ENCODE measurements around the gene PUS3. TPM values are rescaled to one million over a fixed set of nuclear protein-coding genes. Genes with fewer than 3 reads are reported as not detected.
"Not testable (repeated sequence)": the region's sequence is repeated elsewhere in the genome, so short reads cannot be mapped to it uniquely, and the experiment has no call there.

The PUS3 gene
- total RNA-seq, 1 donor from 2014 or later = 9.7 TPM

DNA sequence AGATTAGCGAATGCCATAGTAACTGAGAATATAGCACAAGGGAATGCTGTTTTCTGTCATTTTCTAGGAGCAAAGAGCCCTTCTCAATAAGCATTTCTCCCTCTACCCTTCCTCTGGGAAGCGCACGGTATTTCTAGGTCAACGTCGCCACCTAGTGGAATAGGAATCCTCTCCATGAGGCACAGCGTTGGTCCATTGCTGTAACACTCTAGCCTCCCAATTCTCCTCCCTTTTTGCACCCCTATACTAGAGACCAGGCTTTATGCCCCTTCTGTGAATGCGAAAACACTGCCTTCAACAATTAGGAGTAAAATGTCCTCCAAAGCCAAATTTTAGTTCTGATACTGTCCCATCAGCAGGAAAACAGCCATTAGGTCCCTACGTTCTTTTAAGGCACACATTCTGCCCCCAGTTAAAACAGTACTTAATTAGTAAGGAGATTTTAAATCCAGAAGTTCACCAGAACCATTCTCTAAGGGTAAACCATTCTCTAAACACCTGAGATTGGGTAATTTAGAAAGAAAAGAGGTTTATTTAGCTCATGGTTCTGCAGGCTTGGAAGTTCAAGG is 28.4 kb downstream of the PUS3 start:
- peak; percentile 56 for TF ChIP-seq CTCF (IDR thresholded peaks at IDR 0.05; ENCODE audit: unreplicated experiment)
- Mint-ChIP-seq H3K27me3 (ENCODE audit: low read depth) (peaks cover 19% of the 10 kb centered on the region), H3K4me3 (peak overlapping the region; percentile 54), H3K27ac (no peak overlapping the region), H3K9me3 (peaks cover 11% of the 10 kb centered on the region), H3K36me3 (no peaks in the 10 kb centered on the region), H3K4me1 (peaks cover 1% of the 10 kb centered on the region)
- DNase-seq (ENCODE audit: low spot score in 2 of 2, unreplicated experiment in 2 of 2) = peak in 1 of 2 experiments; percentile 62

GRCh38 chr11:125873881-125874555 is 29.0 kb downstream of the PUS3 start:
- H3K27me3 Mint-ChIP-seq (ENCODE audit: low read depth) = peaks cover 15% of the 10 kb centered on the region
- H3K4me1 Mint-ChIP-seq = peaks cover 1% of the 10 kb centered on the region
- H3K4me3 Mint-ChIP-seq = peak overlapping the region; percentile 54
- TF ChIP-seq CTCF (IDR thresholded peaks at IDR 0.05; ENCODE audit: unreplicated experiment) = no peak
- peaks cover 11% of the 10 kb centered on the region for H3K9me3 Mint-ChIP-seq
- H3K27ac Mint-ChIP-seq = no peak overlapping the region
- no peak for DNase-seq (ENCODE audit: low spot score in 2 of 2, unreplicated experiment in 2 of 2)
- no peaks in the 10 kb centered on the region for H3K36me3 Mint-ChIP-seq

DNA sequence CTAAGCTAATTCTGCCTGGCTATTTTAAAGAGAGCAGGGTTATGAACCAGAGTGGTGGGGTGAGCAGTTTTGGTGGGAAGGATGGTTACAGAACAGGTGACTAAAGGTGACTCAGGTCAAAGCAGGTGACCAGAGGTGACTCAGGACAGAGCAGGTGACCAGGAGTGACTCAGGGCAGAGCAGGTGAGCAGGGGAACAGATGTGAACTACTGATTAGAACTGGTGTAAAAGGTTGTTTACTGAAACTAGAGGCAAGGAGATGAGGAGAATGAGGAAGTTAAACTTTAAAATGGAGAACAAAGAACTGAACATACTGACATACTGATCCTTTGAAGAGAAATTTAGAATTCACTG is 30.9 kb downstream of the PUS3 start:
- no peak for TF ChIP-seq CTCF (IDR thresholded peaks at IDR 0.05; ENCODE audit: unreplicated experiment)
- no peak for DNase-seq (ENCODE audit: low spot score in 2 of 2, unreplicated experiment in 2 of 2)
- H3K4me3 Mint-ChIP-seq = no peak overlapping the region
- H3K27ac Mint-ChIP-seq = no peak overlapping the region
- peaks cover 1% of the 10 kb centered on the region for H3K4me1 Mint-ChIP-seq
- H3K36me3 Mint-ChIP-seq = no peaks in the 10 kb centered on the region
- H3K27me3 Mint-ChIP-seq (ENCODE audit: low read depth) = peaks cover 13% of the 10 kb centered on the region
- peaks cover 11% of the 10 kb centered on the region for H3K9me3 Mint-ChIP-seq

- H3K27me3 Mint-ChIP-seq (ENCODE audit: low read depth) = peaks cover 13% of the 10 kb centered on the region
- no peak overlapping the region for H3K4me3 Mint-ChIP-seq
- TF ChIP-seq CTCF (IDR thresholded peaks at IDR 0.05; ENCODE audit: unreplicated experiment) = peak; percentile 17
- no peak for DNase-seq (ENCODE audit: low spot score in 2 of 2, unreplicated experiment in 2 of 2)
- H3K36me3 Mint-ChIP-seq = no peaks in the 10 kb centered on the region
- peaks cover 1% of the 10 kb centered on the region for H3K4me1 Mint-ChIP-seq
- H3K27ac Mint-ChIP-seq = no peak overlapping the region
- peaks cover 11% of the 10 kb centered on the region for H3K9me3 Mint-ChIP-seq
Observed at GRCh38 chr11:125871391-125872137, 31.4 kb downstream of the PUS3 start.

GRCh38 chr11:125869521-125869920 is 33.5 kb downstream of the PUS3 start:
- DNase-seq (ENCODE audit: low spot score in 2 of 2, unreplicated experiment in 2 of 2) = no peak
- no peak overlapping the region for H3K4me3 Mint-ChIP-seq
- H3K27me3 Mint-ChIP-seq (ENCODE audit: low read depth) = peaks cover 14% of the 10 kb centered on the region
- H3K36me3 Mint-ChIP-seq = peaks cover 3% of the 10 kb centered on the region
- H3K4me1 Mint-ChIP-seq = peaks cover 1% of the 10 kb centered on the region
- no peak for TF ChIP-seq CTCF (IDR thresholded peaks at IDR 0.05; ENCODE audit: unreplicated experiment)
- no peak overlapping the region for H3K27ac Mint-ChIP-seq
- peaks cover 15% of the 10 kb centered on the region for H3K9me3 Mint-ChIP-seq

DNA sequence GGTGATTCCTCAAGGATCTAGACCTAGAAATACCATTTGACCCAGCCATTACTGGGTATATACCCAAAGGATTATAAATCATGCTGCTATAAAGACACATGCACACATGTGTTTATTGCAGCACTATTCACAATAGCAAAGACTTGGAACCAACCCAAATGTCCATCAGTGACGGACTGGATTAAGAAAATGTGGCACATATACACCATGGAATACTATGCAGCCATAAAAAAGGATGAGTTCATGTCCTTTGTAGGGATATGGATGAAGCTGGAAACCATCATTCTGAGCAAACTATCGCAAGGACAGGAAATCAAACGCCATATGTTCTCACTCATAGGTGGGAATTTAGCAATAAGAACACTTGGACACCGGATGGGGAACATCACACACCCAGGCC is 37.7 kb downstream of the PUS3 start:
- not testable (repeated sequence) for H3K27ac Mint-ChIP-seq; H3K27me3 Mint-ChIP-seq (ENCODE audit: low read depth); H3K4me3 Mint-ChIP-seq; H3K36me3 Mint-ChIP-seq; DNase-seq (ENCODE audit: low spot score in 2 of 2, unreplicated experiment in 2 of 2); H3K4me1 Mint-ChIP-seq
- H3K9me3 Mint-ChIP-seq = peaks cover 12% of the 10 kb centered on the region

DNA sequence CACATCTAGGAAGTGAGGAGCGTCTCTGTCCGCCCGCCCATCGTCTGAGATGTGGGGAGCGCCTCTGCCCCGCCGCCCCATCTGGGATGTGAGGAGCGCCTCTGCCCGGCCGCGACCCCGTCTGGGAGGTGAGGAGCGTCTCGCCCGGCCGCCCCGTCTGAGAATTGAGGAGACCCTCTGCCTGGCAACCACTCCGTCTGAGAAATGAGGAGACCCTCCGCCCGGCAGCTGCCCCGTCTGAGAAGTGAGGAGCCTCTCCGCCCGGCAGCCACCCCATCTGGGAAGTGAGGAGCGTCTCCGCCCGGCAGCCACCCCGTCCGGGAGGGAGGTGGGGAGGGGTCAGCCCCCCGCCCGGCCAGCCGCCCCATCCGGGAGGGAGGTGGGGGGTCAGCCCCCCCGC is 40.2 kb downstream of the PUS3 start:
- DNase-seq (ENCODE audit: low spot score in 2 of 2, unreplicated experiment in 2 of 2); H3K4me1 Mint-ChIP-seq; H3K4me3 Mint-ChIP-seq; H3K27me3 Mint-ChIP-seq (ENCODE audit: low read depth); H3K27ac Mint-ChIP-seq; H3K36me3 Mint-ChIP-seq: not testable (repeated sequence)
- peaks cover 30% of the 10 kb centered on the region for H3K9me3 Mint-ChIP-seq

GRCh38 chr11:125857670-125858069 is 45.3 kb downstream of the PUS3 start:
- H3K27me3 Mint-ChIP-seq (ENCODE audit: low read depth); DNase-seq (ENCODE audit: low spot score in 2 of 2, unreplicated experiment in 2 of 2); H3K4me3 Mint-ChIP-seq; H3K4me1 Mint-ChIP-seq; H3K27ac Mint-ChIP-seq; H3K36me3 Mint-ChIP-seq: not testable (repeated sequence)
- H3K9me3 Mint-ChIP-seq = peaks cover 48% of the 10 kb centered on the region

Measured in mesothelial cell of epicardium (in vitro differentiated cells).